ENCODE measurements around the gene XCL2. TPM values are rescaled to one million over a fixed set of nuclear protein-coding genes. Genes with fewer than 3 reads are reported as not detected.
"Not testable (repeated sequence)": the region's sequence is repeated elsewhere in the genome, so short reads cannot be mapped to it uniquely, and the experiment has no call there.

The XCL2 gene
- total RNA-seq, 1 experiment from 2014 or later: not detected

GRCh38 chr1:168556647-168557046, 12.8 kb upstream of the XCL2 start:
- DNase-seq (ENCODE audit: low spot score): no peak

GRCh38 chr1:168555508-168556046, 11.8 kb upstream of the XCL2 start:
- no peak for DNase-seq (ENCODE audit: low spot score)

DNA sequence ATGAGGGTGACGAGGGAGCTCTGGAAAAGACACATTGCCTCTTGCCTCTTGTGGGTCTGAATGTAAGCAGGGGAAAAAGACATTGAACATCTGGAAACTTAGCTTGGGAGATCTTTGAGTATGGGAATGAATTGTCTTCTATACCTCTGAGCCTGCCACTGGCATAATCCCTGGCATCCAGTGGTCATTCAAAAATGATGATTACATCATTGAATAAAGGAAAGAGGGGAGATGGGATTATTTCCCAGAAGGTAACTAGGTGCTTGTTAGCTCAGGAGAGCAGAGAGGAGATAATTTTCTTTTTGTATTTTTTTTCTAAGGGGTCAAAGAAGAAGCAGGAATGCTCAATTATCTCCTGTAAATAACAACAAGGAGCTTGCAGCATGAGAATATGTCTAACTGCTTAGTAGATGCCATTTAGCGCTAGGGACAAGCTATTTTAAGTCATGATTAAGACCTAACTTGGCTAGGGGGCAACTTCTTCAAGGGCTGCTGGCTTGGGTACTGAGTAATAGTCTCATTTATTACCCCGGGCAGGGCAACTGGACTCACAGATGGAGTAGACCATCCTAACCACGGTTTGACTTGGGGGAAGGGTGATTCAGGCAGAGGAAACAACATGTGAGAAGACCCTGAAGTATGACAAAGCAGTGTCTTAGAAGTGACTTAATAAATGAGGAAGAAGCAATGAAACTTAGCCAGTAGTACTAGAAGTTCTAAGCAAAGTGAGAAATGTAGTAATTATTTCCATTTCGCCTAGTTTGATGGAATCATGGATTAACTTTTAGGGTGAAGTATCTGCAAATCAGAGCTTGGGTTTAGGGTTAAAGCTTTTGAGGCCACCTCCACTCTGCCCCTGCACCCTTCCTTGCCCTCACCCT, 11.0 kb upstream of the XCL2 start:
- no peak for DNase-seq (ENCODE audit: low spot score)

GRCh38 chr1:168553680-168554553, 10.1 kb upstream of the XCL2 start:
- no peak for DNase-seq (ENCODE audit: low spot score)

DNA sequence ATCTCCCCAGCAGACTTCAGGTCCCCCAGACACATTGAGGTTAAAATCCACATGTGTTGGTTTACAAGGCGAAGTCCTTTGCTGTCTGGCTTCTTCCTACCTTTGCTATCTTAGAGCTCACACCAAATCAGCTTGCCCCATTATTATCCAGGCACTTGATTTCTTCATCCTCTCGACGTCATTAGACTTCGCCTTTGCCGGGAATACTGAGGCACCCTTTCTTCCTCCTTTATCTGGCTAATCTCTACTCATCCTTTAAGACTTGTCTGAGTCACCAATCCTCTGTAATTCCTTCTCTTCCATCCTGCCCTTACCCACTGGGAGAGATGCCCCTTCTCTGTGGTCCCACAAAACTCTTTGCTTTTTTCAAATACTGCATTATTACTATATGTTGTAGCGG, 9.2 kb upstream of the XCL2 start:
- no peak for DNase-seq (ENCODE audit: low spot score)

- DNase-seq (ENCODE audit: low spot score): no peak
Observed at GRCh38 chr1:168551688-168552087, 7.9 kb upstream of the XCL2 start.

- DNase-seq (ENCODE audit: low spot score): no peak
Observed at GRCh38 chr1:168550971-168551370, 7.2 kb upstream of the XCL2 start.

GRCh38 chr1:168546553-168546895, 2.7 kb upstream of the XCL2 start:
- DNase-seq (ENCODE audit: low spot score): not testable (repeated sequence)

- DNase-seq (ENCODE audit: low spot score): peak; percentile 36
Observed at GRCh38 chr1:168545678-168546552, 2.1 kb upstream of the XCL2 start.

GRCh38 chr1:168542978-168543377, 819 bp downstream of the XCL2 start:
- not testable (repeated sequence) for DNase-seq (ENCODE audit: low spot score)

DNA sequence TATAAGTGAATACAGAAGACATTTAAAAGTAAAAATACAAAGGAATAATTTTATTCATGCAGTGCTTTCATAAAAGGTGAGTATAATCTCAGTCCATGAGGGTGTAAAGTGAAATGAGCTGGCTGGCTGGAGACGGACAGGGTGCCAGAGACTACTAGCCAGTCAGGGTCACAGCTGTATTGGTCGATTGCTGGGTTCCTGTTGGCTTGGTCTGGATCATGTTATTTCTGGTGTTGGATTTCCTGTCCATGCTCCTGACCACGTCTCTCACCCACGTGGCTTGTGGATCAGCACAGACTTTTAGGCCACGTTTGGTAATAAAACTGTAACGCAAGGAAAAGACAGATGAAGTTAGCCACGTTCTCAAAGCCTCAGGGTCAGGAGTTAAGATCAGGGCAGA, 3.0 kb downstream of the XCL2 start:
- DNase-seq (ENCODE audit: low spot score): not testable (repeated sequence)

DNA sequence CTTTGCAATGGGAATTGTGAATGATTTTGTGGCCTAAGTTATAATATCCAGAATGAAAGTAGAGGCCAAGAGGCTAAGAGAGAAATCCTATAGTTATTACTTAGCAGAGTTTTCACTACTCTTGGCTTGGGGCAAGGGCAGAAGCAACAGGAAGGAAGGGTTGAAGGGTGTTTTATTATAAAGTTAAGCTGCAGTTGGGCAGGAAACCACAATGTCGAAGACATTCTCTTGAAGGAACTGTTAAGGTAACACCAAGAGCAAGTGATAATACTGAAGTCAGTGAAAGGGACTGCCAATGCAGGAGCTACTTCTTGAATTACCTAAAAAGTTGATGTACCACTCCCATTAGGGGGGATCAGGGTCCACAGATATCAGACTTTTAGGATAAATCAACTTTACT, 8.3 kb downstream of the XCL2 start:
- no peak for DNase-seq (ENCODE audit: low spot score)

GRCh38 chr1:168531615-168532345, 12.0 kb downstream of the XCL2 start:
- no peak for DNase-seq (ENCODE audit: low spot score)

DNA sequence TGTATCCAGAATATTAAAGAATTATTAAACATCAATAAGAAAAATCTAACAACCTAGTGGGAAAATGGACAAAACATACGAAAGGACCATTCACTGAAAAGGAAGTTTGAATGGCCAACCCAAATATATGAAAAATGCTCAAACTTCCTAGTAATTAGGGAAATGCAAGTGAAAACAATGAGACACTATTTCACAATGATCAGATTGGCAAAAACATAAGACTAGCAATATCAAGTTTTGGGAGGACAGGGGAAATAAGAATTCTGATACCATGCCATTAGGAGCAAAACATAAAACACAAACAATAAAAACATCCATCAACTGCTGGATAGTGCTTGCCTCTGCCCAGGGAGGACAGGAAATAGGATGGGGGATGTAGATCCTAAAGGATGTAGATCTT, 14.3 kb downstream of the XCL2 start:
- DNase-seq (ENCODE audit: low spot score): no peak

GRCh38 chr1:168521401-168522000, 22.3 kb downstream of the XCL2 start:
- DNase-seq (ENCODE audit: low spot score): no peak

DNA sequence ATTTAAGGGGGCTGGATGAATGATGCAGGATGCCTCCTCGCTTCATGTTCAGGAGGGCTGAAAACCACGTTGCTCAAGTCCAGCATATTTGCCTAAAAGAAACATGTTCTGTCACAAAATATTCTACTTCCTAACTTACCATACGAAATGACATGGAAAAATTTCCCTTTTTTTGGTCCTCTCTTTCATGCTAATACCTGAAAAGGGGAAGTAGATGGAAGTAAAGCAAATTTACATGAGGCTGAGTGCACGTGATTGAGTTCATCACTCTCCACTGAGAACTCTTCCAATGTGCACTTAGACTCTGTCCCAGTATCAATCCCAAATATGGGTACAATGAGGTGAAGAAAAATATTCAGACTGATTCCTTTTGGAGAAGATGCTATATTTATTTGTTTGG, 23.0 kb downstream of the XCL2 start:
- DNase-seq (ENCODE audit: low spot score): no peak

DNA sequence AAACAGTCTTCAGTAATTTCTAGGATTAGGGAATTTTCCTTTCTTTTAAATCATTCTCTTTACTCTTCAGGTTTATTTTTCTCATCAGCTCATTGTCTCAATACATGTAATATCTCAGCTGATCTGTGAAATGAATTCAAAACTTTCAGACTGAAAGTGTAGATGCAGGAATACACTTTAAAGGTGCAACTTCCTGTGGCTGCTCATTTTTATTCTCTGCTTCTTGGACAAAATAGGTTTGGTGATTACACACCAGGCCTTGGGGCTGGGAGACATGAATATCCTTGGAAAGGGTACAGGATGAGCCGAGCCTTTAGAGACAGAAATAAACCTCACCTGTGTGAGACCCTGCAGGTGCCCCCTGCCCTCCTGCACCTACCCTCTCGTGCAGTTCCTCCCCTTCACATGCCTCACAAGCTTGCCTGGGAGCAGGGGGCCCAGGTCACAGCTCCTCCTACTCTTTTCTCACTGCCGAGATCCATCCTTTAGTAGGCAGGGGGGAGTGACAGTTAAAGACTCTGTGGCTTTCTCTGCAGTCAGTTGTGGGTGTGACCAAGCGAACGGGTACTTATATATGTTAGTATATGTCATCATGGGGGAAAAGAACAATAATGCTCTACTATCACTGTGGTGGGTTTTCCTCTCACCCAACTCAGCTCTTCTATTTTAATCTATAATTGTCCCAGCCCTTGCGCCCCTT, 23.6 kb downstream of the XCL2 start:
- no peak for DNase-seq (ENCODE audit: low spot score)

DNA sequence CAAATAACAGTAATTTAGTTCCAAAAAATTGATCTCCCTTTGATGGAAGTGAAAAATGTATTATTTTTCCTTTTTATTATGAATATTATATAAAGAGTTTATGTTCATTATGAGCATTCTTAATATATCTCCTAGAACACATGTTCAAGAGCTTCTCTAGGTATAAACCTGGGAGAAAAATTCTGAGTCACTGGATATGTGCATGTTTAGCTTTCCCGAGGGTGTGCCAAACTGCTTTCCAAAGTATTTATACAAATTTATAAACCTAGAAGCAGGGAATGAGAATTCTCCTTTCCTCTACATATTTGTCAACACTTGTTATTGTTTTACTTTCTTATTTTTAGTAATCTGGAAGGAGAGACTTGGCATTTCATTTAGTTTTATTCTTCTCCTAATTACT, 25.0 kb downstream of the XCL2 start:
- no peak for DNase-seq (ENCODE audit: low spot score)

GRCh38 chr1:168518201-168518689, 25.6 kb downstream of the XCL2 start:
- no peak for DNase-seq (ENCODE audit: low spot score)

GRCh38 chr1:168514455-168514854, 29.3 kb downstream of the XCL2 start:
- no peak for DNase-seq (ENCODE audit: low spot score)

Measured in H4 (cell line).